WTC11 (cell line): ENCODE results near the gene SEZ6L2. TPM values are rescaled to one million over a fixed set of nuclear protein-coding genes. Genes with fewer than 3 reads are reported as not detected.

Experiments used
- ATAC-seq: fragments of 200-7000 bp; cut with Tn5 transposase; 2 replicates; pipeline ENCODE4 v1.10.0; 2021; ENCODE audit warnings: mild to moderate bottlenecking, moderate library complexity
- CTCF ChIA-PET: fragments of 300-600 bp; sonication (Branson Sonifier 250); formaldehyde crosslinking; loops from one replicate; lab custom pipeline; 2021; ENCODE audit warnings: antibody characterized with exemption; lab: Charles Lee
- POLR2A ChIA-PET: fragments of 350-600 bp; sonication (Branson Sonifier 250); formaldehyde crosslinking; loops from one replicate; lab custom pipeline; 2021; ENCODE audit warnings: antibody characterized with exemption; lab: Charles Lee
- DNase-seq: peaks from one replicate; pipeline ENCODE4 v3.0.0; 2021; ENCODE audit warnings: low spot score
- H3K27ac Mint-ChIP-seq: 2 replicates; pipeline ENCODE4 v1.8.0; 2021; ENCODE audit warnings: mixed read lengths
- H3K27me3 Mint-ChIP-seq: 2 replicates; pipeline ENCODE4 v1.8.0; 2021; ENCODE audit warnings: low read depth, mild to moderate bottlenecking, moderate library complexity, mixed read lengths
- H3K36me3 Mint-ChIP-seq: 2 replicates; pipeline ENCODE4 v1.8.0; 2021; ENCODE audit warnings: mixed read lengths
- H3K4me1 Mint-ChIP-seq: 2 replicates; pipeline ENCODE4 v1.8.0; 2022; ENCODE audit warnings: mixed read lengths
- H3K4me3 Mint-ChIP-seq: 2 replicates; pipeline ENCODE4 v1.8.0; 2021; ENCODE audit warnings: mild to moderate bottlenecking, moderate library complexity, mixed read lengths
- H3K9me3 Mint-ChIP-seq: 2 replicates; pipeline ENCODE4 v1.8.0; 2021; ENCODE audit warnings: mixed read lengths
- CREB1 ChIP-seq: sonication (generic); formaldehyde crosslinking; IDR thresholded peaks from 2 replicates; pipeline ENCODE4 v1.8.0; 2023; ENCODE audit warnings: mild to moderate bottlenecking, missing genetic modification reagents
- ELF4 ChIP-seq: sonication (generic); formaldehyde crosslinking; IDR thresholded peaks from 2 replicates; pipeline ENCODE4 v1.8.1; 2022; ENCODE audit warnings: low read depth, mild to moderate bottlenecking, moderate library complexity, missing genetic modification reagents
- GABPB1 ChIP-seq: sonication (generic); formaldehyde crosslinking; IDR thresholded peaks from 2 replicates; pipeline ENCODE4 v1.8.1; 2023; ENCODE audit warnings: mild to moderate bottlenecking, missing genetic modification reagents
- GTF2I ChIP-seq: fragments of 250-450 bp; sonication (Bioruptor Pico); conservative IDR thresholded peaks from 2 replicates; pipeline ENCODE4 v1.4.0; 2021; ENCODE audit warnings: mild to moderate bottlenecking
- JUN ChIP-seq: sonication (generic); formaldehyde crosslinking; IDR thresholded peaks from 2 replicates; pipeline ENCODE4 v1.8.0; 2023; ENCODE audit warnings: mild to moderate bottlenecking, missing genetic modification reagents
- NR2C2 ChIP-seq: sonication (generic); formaldehyde crosslinking; IDR thresholded peaks from 2 replicates; pipeline ENCODE4 v1.8.0; 2022; ENCODE audit warnings: mild to moderate bottlenecking, missing genetic modification reagents
- TCF7 ChIP-seq: sonication (generic); formaldehyde crosslinking; IDR thresholded peaks from 2 replicates; pipeline ENCODE4 v1.8.0; 2022; ENCODE audit warnings: mild to moderate bottlenecking, low read depth, missing genetic modification reagents, moderate library complexity
- ZNF138 ChIP-seq: sonication (generic); formaldehyde crosslinking; conservative IDR thresholded peaks from 2 replicates; pipeline ENCODE4 v1.8.1; 2022; ENCODE audit warnings: mild to moderate bottlenecking, moderate library complexity, missing genetic modification reagents
- ZNF263 ChIP-seq: sonication (generic); formaldehyde crosslinking; IDR thresholded peaks from 2 replicates; pipeline ENCODE4 v1.8.1; 2022; ENCODE audit warnings: low read depth, mild to moderate bottlenecking, moderate library complexity, missing genetic modification reagents
- ZNF317 ChIP-seq: sonication (generic); formaldehyde crosslinking; IDR thresholded peaks from 2 replicates; pipeline ENCODE4 v1.8.1; 2023; ENCODE audit warnings: low read depth, mild to moderate bottlenecking, moderate library complexity, missing genetic modification reagents, borderline replicate concordance
- ZNF416 ChIP-seq: fragments of 250-450 bp; sonication (Bioruptor Pico); IDR thresholded peaks from 2 replicates; pipeline ENCODE4 v1.9.0; 2021; ENCODE audit warnings: mild to moderate bottlenecking, inconsistent platforms
- total RNA-seq: library from RNA; stranded (reverse); gene quantifications from 3 replicates; pipeline ENCODE4 v1.2.3, GENCODE V29; 2021
- TF ChIP-seq, protein P1 (sequence below): fragments of 250-450 bp; sonication (Bioruptor Pico); IDR thresholded peaks from 2 replicates; pipeline ENCODE4 v2.1.2; 2022; ENCODE audit warnings: mild to moderate bottlenecking, moderate library complexity
- TF ChIP-seq, protein P2 (sequence below): sonication (generic); formaldehyde crosslinking; IDR thresholded peaks from 2 replicates; pipeline ENCODE4 v1.8.1; 2023; ENCODE audit warnings: mild to moderate bottlenecking, missing genetic modification reagents, moderate library complexity
- TF ChIP-seq, protein P3 (sequence below): sonication (generic); formaldehyde crosslinking; IDR thresholded peaks from 2 replicates; pipeline ENCODE4 v1.8.0; 2022; ENCODE audit warnings: missing genetic modification reagents
- TF ChIP-seq, protein P4 (sequence below): sonication (generic); formaldehyde crosslinking; IDR thresholded peaks from 2 replicates; pipeline ENCODE4 v1.8.1; 2023; ENCODE audit warnings: mild to moderate bottlenecking, moderate library complexity, missing genetic modification reagents
- TF ChIP-seq, protein P5 (sequence below): sonication (generic); formaldehyde crosslinking; IDR thresholded peaks from 2 replicates; pipeline ENCODE4 v1.8.0; 2023; ENCODE audit warnings: missing genetic modification reagents
- TF ChIP-seq, protein P6 (sequence below): sonication (generic); formaldehyde crosslinking; IDR thresholded peaks from 2 replicates; pipeline ENCODE4 v1.8.0; 2023; ENCODE audit warnings: missing genetic modification reagents, mild to moderate bottlenecking, borderline replicate concordance

Gene SEZ6L2
- total RNA-seq, 1 experiment from 2014 or later, result 58.2 TPM

DNA sequence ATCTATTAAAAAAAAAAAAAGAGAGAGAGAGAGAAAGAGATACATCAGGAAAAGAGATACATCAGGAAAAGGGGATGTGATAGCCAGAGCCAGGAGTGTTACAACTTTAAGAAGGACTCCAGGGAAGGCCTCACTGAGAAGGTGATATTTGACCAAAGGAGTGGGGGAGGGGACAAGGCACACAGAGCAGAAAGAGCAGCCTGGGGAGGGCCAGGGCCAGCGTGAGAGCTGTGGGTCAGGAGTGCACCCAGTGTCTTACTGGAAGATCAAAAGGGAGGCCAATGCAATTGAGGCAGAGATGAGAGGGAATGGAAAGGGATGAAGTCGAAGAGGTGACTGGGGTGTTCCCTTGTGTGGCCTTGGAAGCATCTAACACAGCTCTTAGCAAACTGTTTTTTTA, 8.6 kb upstream of the SEZ6L2 start (continued):
- TF ChIP-seq NR2C2 (CRISPR knock-in tag) (no peak), ZNF416 (CRISPR knock-in tag) (no peak)

DNA sequence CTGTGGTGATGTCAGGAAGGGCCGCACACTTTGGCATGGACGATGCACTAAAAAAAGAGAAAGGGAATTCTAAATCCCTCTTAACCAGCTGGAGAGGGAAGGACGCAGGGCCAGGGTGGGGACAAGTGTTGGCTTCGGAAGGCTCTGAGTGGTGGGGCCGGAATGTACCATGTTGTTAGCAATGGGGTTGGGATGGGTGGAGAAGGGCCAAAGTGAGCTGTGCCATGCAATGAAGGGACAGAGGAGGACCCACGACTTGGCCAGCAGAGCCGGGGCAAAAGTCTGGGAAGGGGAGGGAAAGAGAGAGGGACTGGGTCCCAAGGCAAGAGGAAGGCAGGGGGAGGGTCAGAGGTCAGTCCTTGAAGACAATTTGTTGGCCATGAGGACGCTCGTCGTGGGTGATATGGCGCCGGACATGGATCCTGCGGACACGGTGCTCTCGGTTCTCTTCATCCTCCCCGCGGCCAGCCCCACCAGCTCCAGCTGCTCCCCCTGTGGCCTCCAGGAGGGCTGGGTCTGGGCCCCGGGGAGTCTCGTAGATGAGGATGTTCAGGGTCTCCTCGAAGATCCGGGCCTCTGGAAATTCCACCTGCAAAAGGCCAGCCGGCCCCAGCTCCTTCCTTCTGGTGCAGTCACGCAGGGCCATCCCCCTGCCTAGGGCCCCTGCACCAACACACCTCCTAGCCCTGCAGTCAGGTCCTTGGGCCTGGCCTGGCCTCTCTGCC, 7.3 kb upstream of the SEZ6L2 start:
- Mint-ChIP-seq H3K9me3 (no peaks in the 10 kb centered on the region), H3K4me3 (no peak overlapping the region), H3K4me1 (peaks cover 12% of the 10 kb centered on the region), H3K27ac (peak overlapping the region; percentile 63), H3K36me3 (peaks cover 4% of the 10 kb centered on the region; the same call in 1 of the 2 replicates), H3K27me3 (no peaks in the 10 kb centered on the region)
- ATAC-seq, result no peak; the same call in 1 of the 2 replicates
- TF ChIP-seq, protein P1, sequence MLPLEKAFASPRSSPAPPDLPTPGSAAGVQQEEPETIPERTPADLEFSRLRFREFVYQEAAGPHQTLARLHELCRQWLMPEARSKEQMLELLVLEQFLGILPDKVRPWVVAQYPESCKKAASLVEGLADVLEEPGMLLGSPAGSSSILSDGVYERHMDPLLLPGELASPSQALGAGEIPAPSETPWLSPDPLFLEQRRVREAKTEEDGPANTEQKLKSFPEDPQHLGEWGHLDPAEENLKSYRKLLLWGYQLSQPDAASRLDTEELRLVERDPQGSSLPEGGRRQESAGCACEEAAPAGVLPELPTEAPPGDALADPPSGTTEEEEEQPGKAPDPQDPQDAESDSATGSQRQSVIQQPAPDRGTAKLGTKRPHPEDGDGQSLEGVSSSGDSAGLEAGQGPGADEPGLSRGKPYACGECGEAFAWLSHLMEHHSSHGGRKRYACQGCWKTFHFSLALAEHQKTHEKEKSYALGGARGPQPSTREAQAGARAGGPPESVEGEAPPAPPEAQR (CRISPR knock-in tag), result no peak
- TF ChIP-seq GTF2I (CRISPR knock-in tag) (no peak), CREB1 (CRISPR knock-in tag) (no peak), ZNF138 (CRISPR knock-in tag) (no peak), TCF7 (CRISPR knock-in tag) (no peak), JUN (CRISPR knock-in tag) (no peak), ZNF416 (CRISPR knock-in tag) (no peak), GABPB1 (CRISPR knock-in tag) (no peak), ELF4 (CRISPR knock-in tag) (no peak)
- TF ChIP-seq, protein P2, sequence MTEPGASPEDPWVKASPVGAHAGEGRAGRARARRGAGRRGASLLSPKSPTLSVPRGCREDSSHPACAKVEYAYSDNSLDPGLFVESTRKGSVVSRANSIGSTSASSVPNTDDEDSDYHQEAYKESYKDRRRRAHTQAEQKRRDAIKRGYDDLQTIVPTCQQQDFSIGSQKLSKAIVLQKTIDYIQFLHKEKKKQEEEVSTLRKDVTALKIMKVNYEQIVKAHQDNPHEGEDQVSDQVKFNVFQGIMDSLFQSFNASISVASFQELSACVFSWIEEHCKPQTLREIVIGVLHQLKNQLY (CRISPR knock-in tag), result no peak
- TF ChIP-seq, protein P3, sequence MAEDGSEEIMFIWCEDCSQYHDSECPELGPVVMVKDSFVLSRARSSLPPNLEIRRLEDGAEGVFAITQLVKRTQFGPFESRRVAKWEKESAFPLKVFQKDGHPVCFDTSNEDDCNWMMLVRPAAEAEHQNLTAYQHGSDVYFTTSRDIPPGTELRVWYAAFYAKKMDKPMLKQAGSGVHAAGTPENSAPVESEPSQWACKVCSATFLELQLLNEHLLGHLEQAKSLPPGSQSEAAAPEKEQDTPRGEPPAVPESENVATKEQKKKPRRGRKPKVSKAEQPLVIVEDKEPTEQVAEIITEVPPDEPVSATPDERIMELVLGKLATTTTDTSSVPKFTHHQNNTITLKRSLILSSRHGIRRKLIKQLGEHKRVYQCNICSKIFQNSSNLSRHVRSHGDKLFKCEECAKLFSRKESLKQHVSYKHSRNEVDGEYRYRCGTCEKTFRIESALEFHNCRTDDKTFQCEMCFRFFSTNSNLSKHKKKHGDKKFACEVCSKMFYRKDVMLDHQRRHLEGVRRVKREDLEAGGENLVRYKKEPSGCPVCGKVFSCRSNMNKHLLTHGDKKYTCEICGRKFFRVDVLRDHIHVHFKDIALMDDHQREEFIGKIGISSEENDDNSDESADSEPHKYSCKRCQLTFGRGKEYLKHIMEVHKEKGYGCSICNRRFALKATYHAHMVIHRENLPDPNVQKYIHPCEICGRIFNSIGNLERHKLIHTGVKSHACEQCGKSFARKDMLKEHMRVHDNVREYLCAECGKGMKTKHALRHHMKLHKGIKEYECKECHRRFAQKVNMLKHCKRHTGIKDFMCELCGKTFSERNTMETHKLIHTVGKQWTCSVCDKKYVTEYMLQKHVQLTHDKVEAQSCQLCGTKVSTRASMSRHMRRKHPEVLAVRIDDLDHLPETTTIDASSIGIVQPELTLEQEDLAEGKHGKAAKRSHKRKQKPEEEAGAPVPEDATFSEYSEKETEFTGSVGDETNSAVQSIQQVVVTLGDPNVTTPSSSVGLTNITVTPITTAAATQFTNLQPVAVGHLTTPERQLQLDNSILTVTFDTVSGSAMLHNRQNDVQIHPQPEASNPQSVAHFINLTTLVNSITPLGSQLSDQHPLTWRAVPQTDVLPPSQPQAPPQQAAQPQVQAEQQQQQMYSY (CRISPR knock-in tag), result no peak
- TF ChIP-seq, protein P4, sequence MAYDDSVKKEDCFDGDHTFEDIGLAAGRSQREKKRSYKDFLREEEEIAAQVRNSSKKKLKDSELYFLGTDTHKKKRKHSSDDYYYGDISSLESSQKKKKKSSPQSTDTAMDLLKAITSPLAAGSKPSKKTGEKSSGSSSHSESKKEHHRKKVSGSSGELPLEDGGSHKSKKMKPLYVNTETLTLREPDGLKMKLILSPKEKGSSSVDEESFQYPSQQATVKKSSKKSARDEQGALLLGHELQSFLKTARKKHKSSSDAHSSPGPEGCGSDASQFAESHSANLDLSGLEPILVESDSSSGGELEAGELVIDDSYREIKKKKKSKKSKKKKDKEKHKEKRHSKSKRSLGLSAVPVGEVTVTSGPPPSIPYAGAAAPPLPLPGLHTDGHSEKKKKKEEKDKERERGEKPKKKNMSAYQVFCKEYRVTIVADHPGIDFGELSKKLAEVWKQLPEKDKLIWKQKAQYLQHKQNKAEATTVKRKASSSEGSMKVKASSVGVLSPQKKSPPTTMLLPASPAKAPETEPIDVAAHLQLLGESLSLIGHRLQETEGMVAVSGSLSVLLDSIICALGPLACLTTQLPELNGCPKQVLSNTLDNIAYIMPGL (CRISPR knock-in tag), result no peak
- POLR2A ChIA-PET, result interaction anchor here (2.1 kb wide), 1 partner anchor 10 kb away, joined by 6 read pairs; no protein-coding TSS in a partner anchor
- no peak for DNase-seq
- CTCF ChIA-PET, result interaction anchor here (0.6 kb wide), 1 partner anchor 58 kb away, joined by 4 read pairs; no protein-coding TSS in a partner anchor

DNA sequence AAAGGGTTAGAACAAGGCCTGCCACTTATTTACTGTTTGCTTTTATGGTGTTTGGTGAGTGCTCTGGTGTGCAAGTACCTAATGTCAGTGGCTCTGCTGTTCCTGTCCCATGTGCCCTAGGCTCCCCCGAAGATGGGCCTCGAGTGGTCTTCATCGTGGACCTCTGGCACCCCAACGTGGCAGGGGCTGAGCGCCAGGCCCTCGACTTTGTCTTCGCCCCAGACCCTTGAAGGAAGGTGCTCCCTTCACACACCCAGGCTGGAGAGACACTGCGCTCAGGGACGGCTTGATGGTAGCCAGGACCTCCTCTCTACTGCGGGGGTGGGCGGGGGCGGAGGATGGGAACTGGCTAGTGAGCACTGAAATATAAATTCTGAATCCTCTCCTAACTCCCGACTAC, 6.3 kb upstream of the SEZ6L2 start:
- H3K27me3 Mint-ChIP-seq, result no peaks in the 10 kb centered on the region
- H3K36me3 Mint-ChIP-seq, result peaks cover 4% of the 10 kb centered on the region; the same call in 1 of the 2 replicates
- DNase-seq (no peak), ATAC-seq (no peak)
- H3K4me3 Mint-ChIP-seq, result no peak overlapping the region
- CTCF ChIA-PET, result no interaction called here
- no peak overlapping the region for H3K27ac Mint-ChIP-seq
- POLR2A ChIA-PET, result no interaction called here
- H3K9me3 Mint-ChIP-seq, result no peaks in the 10 kb centered on the region
- peaks cover 14% of the 10 kb centered on the region for H3K4me1 Mint-ChIP-seq
- TF ChIP-seq ZNF263 (no peak), ZNF317 (CRISPR knock-in tag) (no peak)
- TF ChIP-seq, protein P5, sequence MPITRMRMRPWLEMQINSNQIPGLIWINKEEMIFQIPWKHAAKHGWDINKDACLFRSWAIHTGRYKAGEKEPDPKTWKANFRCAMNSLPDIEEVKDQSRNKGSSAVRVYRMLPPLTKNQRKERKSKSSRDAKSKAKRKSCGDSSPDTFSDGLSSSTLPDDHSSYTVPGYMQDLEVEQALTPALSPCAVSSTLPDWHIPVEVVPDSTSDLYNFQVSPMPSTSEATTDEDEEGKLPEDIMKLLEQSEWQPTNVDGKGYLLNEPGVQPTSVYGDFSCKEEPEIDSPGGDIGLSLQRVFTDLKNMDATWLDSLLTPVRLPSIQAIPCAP (CRISPR knock-in tag), result no peak
- TF ChIP-seq, protein P6, sequence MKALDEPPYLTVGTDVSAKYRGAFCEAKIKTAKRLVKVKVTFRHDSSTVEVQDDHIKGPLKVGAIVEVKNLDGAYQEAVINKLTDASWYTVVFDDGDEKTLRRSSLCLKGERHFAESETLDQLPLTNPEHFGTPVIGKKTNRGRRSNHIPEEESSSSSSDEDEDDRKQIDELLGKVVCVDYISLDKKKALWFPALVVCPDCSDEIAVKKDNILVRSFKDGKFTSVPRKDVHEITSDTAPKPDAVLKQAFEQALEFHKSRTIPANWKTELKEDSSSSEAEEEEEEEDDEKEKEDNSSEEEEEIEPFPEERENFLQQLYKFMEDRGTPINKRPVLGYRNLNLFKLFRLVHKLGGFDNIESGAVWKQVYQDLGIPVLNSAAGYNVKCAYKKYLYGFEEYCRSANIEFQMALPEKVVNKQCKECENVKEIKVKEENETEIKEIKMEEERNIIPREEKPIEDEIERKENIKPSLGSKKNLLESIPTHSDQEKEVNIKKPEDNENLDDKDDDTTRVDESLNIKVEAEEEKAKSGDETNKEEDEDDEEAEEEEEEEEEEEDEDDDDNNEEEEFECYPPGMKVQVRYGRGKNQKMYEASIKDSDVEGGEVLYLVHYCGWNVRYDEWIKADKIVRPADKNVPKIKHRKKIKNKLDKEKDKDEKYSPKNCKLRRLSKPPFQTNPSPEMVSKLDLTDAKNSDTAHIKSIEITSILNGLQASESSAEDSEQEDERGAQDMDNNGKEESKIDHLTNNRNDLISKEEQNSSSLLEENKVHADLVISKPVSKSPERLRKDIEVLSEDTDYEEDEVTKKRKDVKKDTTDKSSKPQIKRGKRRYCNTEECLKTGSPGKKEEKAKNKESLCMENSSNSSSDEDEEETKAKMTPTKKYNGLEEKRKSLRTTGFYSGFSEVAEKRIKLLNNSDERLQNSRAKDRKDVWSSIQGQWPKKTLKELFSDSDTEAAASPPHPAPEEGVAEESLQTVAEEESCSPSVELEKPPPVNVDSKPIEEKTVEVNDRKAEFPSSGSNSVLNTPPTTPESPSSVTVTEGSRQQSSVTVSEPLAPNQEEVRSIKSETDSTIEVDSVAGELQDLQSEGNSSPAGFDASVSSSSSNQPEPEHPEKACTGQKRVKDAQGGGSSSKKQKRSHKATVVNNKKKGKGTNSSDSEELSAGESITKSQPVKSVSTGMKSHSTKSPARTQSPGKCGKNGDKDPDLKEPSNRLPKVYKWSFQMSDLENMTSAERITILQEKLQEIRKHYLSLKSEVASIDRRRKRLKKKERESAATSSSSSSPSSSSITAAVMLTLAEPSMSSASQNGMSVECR (CRISPR knock-in tag), result no peak
